ENCODE measurements around the gene SLC29A3. TPM values are rescaled to one million over a fixed set of nuclear protein-coding genes. Genes with fewer than 3 reads are reported as not detected.

Gene SLC29A3
- total RNA-seq, 2 donors from 2014 or later, result 14.1 to 16.8 TPM

- H3K4me3 ChIP-seq (ENCODE audit: low read length), result no peak overlapping the region
- H3K4me3 Mint-ChIP-seq, result no peak overlapping the region
- no peak overlapping the region for H3K9ac ChIP-seq (ENCODE audit: extremely low read depth, low read length, poor library complexity, severe bottlenecking)
- no peak for TF ChIP-seq CTCF (conservative IDR thresholded peaks at IDR 0.05)
- peaks cover 15% of the 10 kb centered on the region for H3K4me1 Mint-ChIP-seq
- no peaks in the 10 kb centered on the region for H3K27me3 Mint-ChIP-seq (ENCODE audit: insufficient read depth)
- no peak for DNase-seq
- H3K27me3 ChIP-seq (ENCODE audit: control insufficient read depth, insufficient read depth, low read length, poor library complexity, severe bottlenecking), result no peaks in the 10 kb centered on the region
- peaks cover 11% of the 10 kb centered on the region for H3K36me3 ChIP-seq (ENCODE audit: control insufficient read depth, insufficient read depth, low read length)
- peaks cover 6% of the 10 kb centered on the region for H3K9me3 ChIP-seq (ENCODE audit: control insufficient read depth, low read length)
- H3K27ac ChIP-seq (ENCODE audit: low read depth, low read length), result no peak overlapping the region
- no peak overlapping the region for H3K27ac Mint-ChIP-seq
- 96 to 97% methylated on average over 7 to 12 of the region's 12 CpGs for WGBS, 2 experiments (ENCODE audit: insufficient coverage in 1 of 2, insufficient read length in 1 of 2)
- H3K36me3 Mint-ChIP-seq (ENCODE audit: low read depth), result peaks cover 11% of the 10 kb centered on the region
- H3K4me1 ChIP-seq (ENCODE audit: control insufficient read depth, insufficient read depth, low read length), result peaks cover 16% of the 10 kb centered on the region
- no peaks in the 10 kb centered on the region for H3K9me3 Mint-ChIP-seq
Observed at GRCh38 chr10:71289421-71290130, 29.5 kb upstream of the SLC29A3 start.

GRCh38 chr10:71290331-71290730 lies 28.7 kb upstream of the SLC29A3 start:
- Histone ChIP-seq H3K27me3 (ENCODE audit: control insufficient read depth, insufficient read depth, low read length, poor library complexity, severe bottlenecking) (no peaks in the 10 kb centered on the region), H3K27ac (ENCODE audit: low read depth, low read length) (no peak overlapping the region), H3K4me3 (ENCODE audit: low read length) (no peak overlapping the region), H3K4me1 (ENCODE audit: control insufficient read depth, insufficient read depth, low read length) (peaks cover 13% of the 10 kb centered on the region), H3K9ac (ENCODE audit: extremely low read depth, low read length, poor library complexity, severe bottlenecking) (no peak overlapping the region), H3K9me3 (ENCODE audit: control insufficient read depth, low read length) (peaks cover 6% of the 10 kb centered on the region), H3K36me3 (ENCODE audit: control insufficient read depth, insufficient read depth, low read length) (peaks cover 11% of the 10 kb centered on the region)
- 91 to 93% methylated on average over 1 to 3 of the region's 3 CpGs for WGBS, 2 experiments (ENCODE audit: insufficient coverage in 1 of 2, insufficient read length in 1 of 2)
- H3K4me1 Mint-ChIP-seq, result peaks cover 15% of the 10 kb centered on the region
- TF ChIP-seq CTCF (conservative IDR thresholded peaks at IDR 0.05), result no peak
- no peak overlapping the region for H3K4me3 Mint-ChIP-seq
- DNase-seq, result no peak
- H3K9me3 Mint-ChIP-seq, result no peaks in the 10 kb centered on the region
- no peak overlapping the region for H3K27ac Mint-ChIP-seq
- peaks cover 11% of the 10 kb centered on the region for H3K36me3 Mint-ChIP-seq (ENCODE audit: low read depth)
- H3K27me3 Mint-ChIP-seq (ENCODE audit: insufficient read depth), result no peaks in the 10 kb centered on the region

GRCh38 chr10:71290806-71291527 lies 28.1 kb upstream of the SLC29A3 start:
- peaks cover 6% of the 10 kb centered on the region for H3K9me3 ChIP-seq (ENCODE audit: control insufficient read depth, low read length)
- H3K27ac ChIP-seq (ENCODE audit: low read depth, low read length), result no peak overlapping the region
- H3K9me3 Mint-ChIP-seq, result no peaks in the 10 kb centered on the region
- peaks cover 11% of the 10 kb centered on the region for H3K36me3 ChIP-seq (ENCODE audit: control insufficient read depth, insufficient read depth, low read length)
- no peak for DNase-seq
- peaks cover 11% of the 10 kb centered on the region for H3K4me1 Mint-ChIP-seq
- H3K27ac Mint-ChIP-seq, result no peak overlapping the region
- H3K36me3 Mint-ChIP-seq (ENCODE audit: low read depth), result peaks cover 12% of the 10 kb centered on the region
- TF ChIP-seq CTCF (conservative IDR thresholded peaks at IDR 0.05), result no peak
- no peaks in the 10 kb centered on the region for H3K27me3 ChIP-seq (ENCODE audit: control insufficient read depth, insufficient read depth, low read length, poor library complexity, severe bottlenecking)
- H3K4me3 ChIP-seq (ENCODE audit: low read length), result no peak overlapping the region
- H3K4me3 Mint-ChIP-seq, result no peak overlapping the region
- no peaks in the 10 kb centered on the region for H3K27me3 Mint-ChIP-seq (ENCODE audit: insufficient read depth)
- peaks cover 7% of the 10 kb centered on the region for H3K4me1 ChIP-seq (ENCODE audit: control insufficient read depth, insufficient read depth, low read length)
- WGBS, 2 experiments (ENCODE audit: insufficient coverage in 1 of 2, insufficient read length in 1 of 2), result 93 to 98% methylated on average over 15 to 26 of the region's 26 CpGs
- H3K9ac ChIP-seq (ENCODE audit: extremely low read depth, low read length, poor library complexity, severe bottlenecking), result no peak overlapping the region

Data from endodermal cell (in vitro differentiated cells).